ENCODE measurements around the gene SPATA25.
"Not testable (repeated sequence)": the region's sequence is repeated elsewhere in the genome, so short reads cannot be mapped to it uniquely, and the experiment has no call there.

SPATA25 gene, protein sequence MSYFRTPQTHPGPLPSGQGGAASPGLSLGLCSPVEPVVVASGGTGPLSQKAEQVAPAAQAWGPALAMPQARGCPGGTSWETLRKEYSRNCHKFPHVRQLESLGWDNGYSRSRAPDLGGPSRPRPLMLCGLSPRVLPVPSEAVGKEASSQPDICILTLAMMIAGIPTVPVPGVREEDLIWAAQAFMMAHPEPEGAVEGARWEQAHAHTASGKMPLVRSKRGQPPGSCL

GRCh38 chr20:45887346-45887715, at the start of gene SPATA25:
SPATA25 (minus strand) TSS chr20:45887622; CDS start chr20:45887590, 32 bp downstream.
- DNase-seq (ENCODE audit: low read depth): no peak

DNA sequence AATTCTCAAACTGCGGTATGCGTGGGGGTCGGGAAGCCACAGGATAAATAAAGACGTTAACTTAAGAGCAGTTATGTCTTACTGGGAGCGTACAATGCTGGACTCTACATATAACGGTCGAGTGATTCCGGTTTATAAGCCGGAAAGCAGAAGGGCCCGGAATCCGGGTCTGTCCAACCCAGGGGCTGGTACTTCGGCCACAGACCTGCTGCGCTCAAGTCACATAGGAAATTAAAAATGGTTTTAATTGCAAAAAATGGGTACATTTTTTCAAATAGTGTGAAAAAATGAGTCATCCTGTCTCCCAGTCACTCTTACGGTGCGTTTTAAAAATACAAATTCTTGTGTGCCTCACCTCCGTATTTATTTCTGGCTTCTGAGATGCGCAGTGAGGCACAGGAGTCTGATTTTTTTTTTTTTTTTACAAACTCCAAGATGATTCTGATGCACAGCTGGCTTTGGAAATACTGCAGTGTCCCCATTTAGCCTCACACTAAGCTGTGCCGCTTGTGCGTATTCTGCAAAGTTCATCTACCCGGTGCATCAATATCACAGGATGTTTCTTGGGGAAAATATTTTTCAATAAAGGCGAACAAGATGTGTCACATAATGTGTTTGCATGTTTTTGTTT, 48.1 kb upstream of the SPATA25 start:
- no peak for DNase-seq (ENCODE audit: low read depth)

- peak; percentile 95 for DNase-seq (ENCODE audit: low read depth)
These were observed 47.4 kb upstream of the SPATA25 start, which contains the start of gene PCIF1 for GRCh38 chr20:45934586-45935415. PCIF1 (plus strand) TSS chr20:45934683; CDS start chr20:45939000, 4,317 bp downstream.

DNA sequence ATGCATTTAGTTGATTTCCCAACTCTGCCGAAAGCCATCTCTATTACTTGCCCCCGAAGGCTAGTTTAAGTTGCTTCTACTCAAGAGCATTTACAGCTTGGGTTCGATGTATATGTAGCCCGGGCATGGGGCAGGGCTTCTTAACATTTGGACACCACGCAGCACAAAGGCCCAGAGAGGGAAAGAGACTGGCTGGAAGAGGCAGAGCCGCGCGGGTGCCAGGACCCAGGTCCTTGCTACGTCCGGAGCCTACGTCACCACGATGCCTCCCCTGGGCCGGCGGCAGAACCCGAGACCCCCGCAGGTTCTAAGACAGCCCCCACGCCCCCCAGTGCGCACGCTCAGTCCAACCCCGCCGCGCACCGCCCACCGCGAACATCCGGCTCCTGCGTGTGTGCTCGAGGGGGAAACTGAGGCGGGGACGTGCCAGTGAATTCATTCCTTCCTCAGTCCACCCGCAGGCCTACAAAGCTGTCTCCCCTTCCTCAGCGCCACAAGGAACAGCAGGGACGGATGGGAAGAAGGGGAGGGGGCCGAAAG, 46.7 kb upstream of the SPATA25 start:
- peak; percentile 20 for DNase-seq (ENCODE audit: low read depth)

GRCh38 chr20:45933266-45934045, 46.0 kb upstream of the SPATA25 start:
- peak; percentile 14 for DNase-seq (ENCODE audit: low read depth)

GRCh38 chr20:45931680-45932079, 44.3 kb upstream of the SPATA25 start:
- not testable (repeated sequence) for DNase-seq (ENCODE audit: low read depth)

GRCh38 chr20:45927071-45927878, 39.9 kb upstream of the SPATA25 start:
- DNase-seq (ENCODE audit: low read depth): no peak

- no peak for DNase-seq (ENCODE audit: low read depth)
These were observed 39.3 kb upstream of the SPATA25 start for GRCh38 chr20:45926731-45927070.

DNA sequence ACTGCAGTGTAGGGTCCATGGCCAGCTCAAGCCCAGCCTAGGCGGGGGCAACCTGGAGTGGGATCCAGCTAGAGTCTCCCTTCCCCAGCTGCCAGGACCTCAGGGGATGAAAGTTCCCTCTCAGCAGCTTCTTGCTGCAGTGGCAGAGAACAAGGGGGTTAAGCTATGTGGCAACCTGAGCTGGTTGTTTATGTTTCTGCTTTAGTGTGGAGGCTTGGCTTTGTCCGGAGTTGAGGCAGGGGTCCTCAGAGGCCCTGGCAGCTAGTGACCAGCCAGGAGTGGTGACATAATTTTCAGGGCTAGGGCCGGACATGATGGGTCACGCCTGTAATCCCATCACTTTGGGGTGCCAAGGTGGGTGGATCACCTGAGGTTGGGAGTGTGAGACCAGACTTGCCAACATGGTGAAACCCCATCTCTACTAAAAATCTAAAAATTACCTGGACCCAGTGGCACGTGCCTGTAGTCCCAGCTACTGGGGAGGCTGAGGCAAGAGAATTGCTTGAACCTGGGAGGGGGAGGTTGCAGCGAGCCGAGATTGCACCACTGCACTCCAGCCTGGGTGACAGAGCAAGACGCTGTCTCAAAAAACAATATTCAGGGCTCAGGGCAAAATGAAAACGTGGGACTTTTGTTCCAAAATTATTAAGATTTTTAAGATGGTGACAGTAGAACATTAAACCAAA, 38.5 kb upstream of the SPATA25 start:
- DNase-seq (ENCODE audit: low read depth): no peak

GRCh38 chr20:45924391-45925261, 37.2 kb upstream of the SPATA25 start:
- no peak for DNase-seq (ENCODE audit: low read depth)

GRCh38 chr20:45921337-45922189, 34.1 kb upstream of the SPATA25 start:
- no peak for DNase-seq (ENCODE audit: low read depth)

GRCh38 chr20:45920462-45921336, 33.3 kb upstream of the SPATA25 start:
- no peak for DNase-seq (ENCODE audit: low read depth)

GRCh38 chr20:45919542-45920399, 32.3 kb upstream of the SPATA25 start:
- no peak for DNase-seq (ENCODE audit: low read depth)

DNA sequence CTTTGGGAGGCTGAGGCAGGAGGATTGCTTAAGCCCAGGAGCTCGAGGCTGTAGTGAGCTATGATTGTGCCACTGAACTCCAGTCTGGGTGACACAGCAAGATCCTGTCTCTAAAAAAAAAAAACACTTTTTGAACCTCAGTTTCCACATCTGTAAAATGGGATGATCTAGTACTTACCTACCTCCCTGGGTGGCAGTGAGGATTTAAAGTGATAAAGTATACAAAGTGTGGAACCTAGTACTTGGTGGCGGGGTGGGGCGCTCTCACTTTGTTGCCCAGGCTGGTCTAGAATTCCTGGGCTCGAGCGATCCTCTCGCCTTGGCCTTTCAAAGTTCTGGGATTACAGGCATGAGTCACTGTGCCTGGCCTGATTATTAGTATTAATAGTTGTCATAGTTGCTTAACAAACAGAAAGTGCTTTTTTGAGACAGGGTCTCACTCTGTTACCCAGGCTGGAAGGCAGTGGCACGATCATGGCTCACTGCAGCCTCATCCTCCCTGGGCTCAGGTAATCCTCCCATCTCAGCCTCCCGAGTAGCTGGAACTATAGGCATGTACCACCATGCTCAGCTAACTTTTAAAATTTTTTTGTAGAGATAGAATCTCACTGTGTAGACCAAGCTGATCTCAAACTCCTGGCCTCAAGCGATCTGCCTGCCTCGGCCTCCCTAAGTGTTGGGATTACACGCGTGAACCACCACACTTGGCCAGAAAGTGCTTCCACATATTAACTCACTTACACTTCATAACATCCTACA, 31.5 kb upstream of the SPATA25 start:
- DNase-seq (ENCODE audit: low read depth): no peak

- DNase-seq (ENCODE audit: low read depth): no peak
These were observed 30.8 kb upstream of the SPATA25 start for GRCh38 chr20:45918182-45918737.

DNA sequence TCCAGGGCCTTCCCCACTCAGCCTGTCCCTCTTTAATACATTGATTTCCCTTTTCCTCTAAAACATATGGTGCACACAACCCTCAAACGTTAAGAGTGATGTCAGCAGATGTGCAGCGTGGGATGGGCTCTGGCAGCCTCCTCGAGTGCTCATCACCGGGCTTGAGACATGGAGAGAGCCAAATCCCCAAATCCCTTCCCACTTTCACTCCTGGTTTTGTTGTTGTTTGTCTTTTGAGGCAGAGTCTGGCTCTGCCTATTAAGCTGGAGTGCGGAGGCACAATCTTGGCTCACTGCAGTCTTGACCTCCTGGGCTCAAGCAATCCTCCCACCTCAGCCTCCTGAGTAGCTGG, 30.3 kb upstream of the SPATA25 start:
- no peak for DNase-seq (ENCODE audit: low read depth)
